IMR-90 (cell line): ENCODE measurements around the gene ABCB4. TPM values are rescaled to one million over a fixed set of nuclear protein-coding genes. Genes with fewer than 3 reads are reported as not detected.

Experiments used
- ATAC-seq: fragments of 200-7000 bp; cut with Tn5 transposase; 2 replicates; pipeline ENCODE4 v1.9.1; 2020; ENCODE audit warnings: low read depth, mild to moderate bottlenecking, moderate library complexity
- BruUV-seq: library from RNA; stranded (reverse); fragments of 400-500 nt; replicated peaks from 2 replicates; lab custom pipeline; 2021; lab: Mats Ljungman, UMichigan
- CTCF ChIA-PET: fragments of 300-600 bp; formaldehyde crosslinking; extraction: SDS; loops from one replicate; lab custom pipeline; 2021; ENCODE audit warnings: antibody characterized with exemption; lab: Yijun Ruan, JAX
- POLR2A ChIA-PET: fragments of 300-600 bp; sonication (Branson Sonifier 250); formaldehyde crosslinking; loops from one replicate; lab custom pipeline; 2022; ENCODE audit warnings: antibody characterized with exemption; ENCODE audit not compliant: unreplicated experiment; lab: Charles Lee
- DNase-seq: peaks from one replicate; pipeline ENCODE4 v3.0.0; 2013
- H2AFZ ChIP-seq: replicated peaks from 2 replicates; pipeline ENCODE3; 2013; ENCODE audit warnings: low read length, mild to moderate bottlenecking; ENCODE audit not compliant: poor library complexity
- H2AK5ac ChIP-seq: 2 replicates; pipeline ENCODE4 v1.6.1; 2013; ENCODE audit warnings: low read depth, low read length, inconsistent platforms
- H2AK9ac ChIP-seq: replicated peaks from 2 replicates; pipeline ENCODE3; 2013; ENCODE audit warnings: mild to moderate bottlenecking, low read depth, low read length, moderate library complexity; ENCODE audit not compliant: poor library complexity
- H2BK120ac ChIP-seq: 2 replicates; pipeline ENCODE4 v1.6.1; 2013; ENCODE audit warnings: low read depth, low read length, inconsistent platforms
- H2BK15ac ChIP-seq: 3 replicates; pipeline ENCODE4 v1.6.1; 2013; ENCODE audit warnings: low read depth, low read length, inconsistent platforms
- H2BK20ac ChIP-seq: 2 replicates; pipeline ENCODE4 v1.6.1; 2013; ENCODE audit warnings: low read depth, mild to moderate bottlenecking, inconsistent platforms, low read length, moderate library complexity
- H2BK5ac ChIP-seq: 2 replicates; pipeline ENCODE4 v1.6.1; 2013; ENCODE audit warnings: mild to moderate bottlenecking, low read depth, low read length, inconsistent platforms; ENCODE audit not compliant: poor library complexity, severe bottlenecking
- H3K14ac ChIP-seq: replicated peaks from 2 replicates; pipeline ENCODE4 v1.6.1; 2013; ENCODE audit warnings: low read depth, low read length, inconsistent platforms
- H3K18ac ChIP-seq: 2 replicates; pipeline ENCODE4 v1.6.1; 2013; ENCODE audit warnings: low read depth, low read length, control low read depth
- H3K23ac ChIP-seq: 2 replicates; pipeline ENCODE4 v1.6.1; 2013; ENCODE audit warnings: low read depth, low read length, inconsistent platforms
- H3K27ac ChIP-seq: 2 replicates; pipeline ENCODE4 v1.5.1; 2013; ENCODE audit warnings: mild to moderate bottlenecking, control low read depth, low read length; ENCODE audit not compliant: insufficient read depth
- H3K27me3 ChIP-seq: 2 replicates; pipeline ENCODE4 v1.6.1; 2013; ENCODE audit warnings: low read length; ENCODE audit not compliant: control insufficient read depth, insufficient read depth
- H3K36me3 ChIP-seq: 2 replicates; pipeline ENCODE4 v1.6.1; 2013; ENCODE audit warnings: low read length, mixed read lengths; ENCODE audit not compliant: control insufficient read depth, insufficient read depth
- H3K4ac ChIP-seq: 2 replicates; pipeline ENCODE4 v1.6.1; 2013; ENCODE audit warnings: low read depth, low read length, inconsistent platforms
- H3K4me1 ChIP-seq: 2 replicates; pipeline ENCODE4 v1.6.1; 2013; ENCODE audit warnings: low read length, mixed read lengths; ENCODE audit not compliant: control insufficient read depth, insufficient read depth
- H3K4me2 ChIP-seq: 2 replicates; pipeline ENCODE4 v1.6.1; 2013; ENCODE audit warnings: low read depth, mild to moderate bottlenecking, control low read depth, low read length, moderate library complexity
- H3K4me3 ChIP-seq: 2 replicates; pipeline ENCODE4 v1.5.1; 2013; ENCODE audit warnings: low read depth, mild to moderate bottlenecking, control low read depth, low read length, moderate library complexity; ENCODE audit not compliant: insufficient read depth
- H3K56ac ChIP-seq: 2 replicates; pipeline ENCODE4 v1.6.1; 2013; ENCODE audit warnings: low read length, inconsistent platforms; ENCODE audit not compliant: insufficient read depth; ENCODE audit errors: extremely low read depth
- H3K79me1 ChIP-seq, 2 experiments: 2 replicates each; pipeline ENCODE4 v1.6.1; 2013; ENCODE audit warnings: low read length in 2 of 2, inconsistent platforms in 1 of 2, low read depth in 1 of 2
- H3K9ac ChIP-seq: 2 replicates; pipeline ENCODE4 v1.6.1; 2013; ENCODE audit warnings: low read depth, low read length, control low read depth
- H3K9me1 ChIP-seq: 2 replicates; pipeline ENCODE4 v1.6.1; 2013; ENCODE audit warnings: low read length, inconsistent platforms; ENCODE audit not compliant: insufficient read depth
- H3K9me3 ChIP-seq: 2 replicates; pipeline ENCODE4 v1.6.1; 2013; ENCODE audit warnings: low read length; ENCODE audit not compliant: control insufficient read depth, insufficient read depth
- H4K20me1 ChIP-seq: 2 replicates; pipeline ENCODE4 v1.6.1; 2013; ENCODE audit warnings: low read length, inconsistent platforms; ENCODE audit not compliant: insufficient read depth
- H4K5ac ChIP-seq: 2 replicates; pipeline ENCODE4 v1.6.1; 2013; ENCODE audit warnings: mild to moderate bottlenecking, low read depth, low read length, control low read depth
- H4K8ac ChIP-seq, 2 experiments: 2 replicates each; pipeline ENCODE4 v1.6.1; 2013; ENCODE audit warnings: low read depth in 2 of 2, low read length in 2 of 2, control low read depth in 1 of 2, inconsistent platforms in 1 of 2
- H4K91ac ChIP-seq: 2 replicates; pipeline ENCODE4 v1.6.1; 2013; ENCODE audit warnings: low read depth, low read length, inconsistent platforms; ENCODE audit not compliant: insufficient read depth
- CTCF ChIP-seq: conservative IDR thresholded peaks from 2 replicates; pipeline ENCODE4 v1.5.1; 2012; ENCODE audit warnings: mild to moderate bottlenecking, low read depth, low read length, improper control_type of control experiment
- MAFK ChIP-seq: IDR thresholded peaks from 2 replicates; pipeline ENCODE4 v1.6.1; 2012; ENCODE audit warnings: low read depth, low read length, improper control_type of control experiment
- RAD21 ChIP-seq: IDR thresholded peaks from 2 replicates; pipeline ENCODE4 v1.6.1; 2012; ENCODE audit warnings: low read length, improper control_type of control experiment
- RFX5 ChIP-seq: IDR thresholded peaks from 2 replicates; pipeline ENCODE4 v1.8.0; 2012; ENCODE audit warnings: low read depth, mild to moderate bottlenecking, low read length, moderate library complexity
- WGBS, 2 experiments: methylation state at CpG; one replicate each; pipeline versions ENCODE4 v1.1.5 to v1.1.7; 2013; ENCODE audit warnings: missing lambda C conversion rate in 2 of 2; ENCODE audit not compliant: insufficient read length in 1 of 2; ENCODE audit errors: extremely low coverage in 2 of 2; 5-methylcytosine and 5-hydroxymethylcytosine counted together
- dilution Hi-C: fragments of 300-500 bp; cut with HindIII; formaldehyde crosslinking; loops from one replicate; pipeline ENCODE4 v1.14.3; 2018; ENCODE audit warnings: low sequenced_read_pairs; ENCODE audit not compliant: unreplicated experiment
- in situ Hi-C: fragments of 300-500 bp; cut with MboI; formaldehyde crosslinking; loops from 3 replicates; pipeline ENCODE4 v1.14.3; 2019; ENCODE audit warnings: low sequenced_read_pairs, inconsistent platforms, mixed read lengths
- intact Hi-C: fragments of 100-400 bp; cut with micrococcal nuclease; formaldehyde crosslinking; loops from 2 replicates; pipeline ENCODE4 v1.10.0; 2022
- polyA plus RNA-seq, 3 experiments: library from polyadenylated mRNA; depleted of rRNA; stranded (reverse); fragments of >200 nt; gene quantifications; 2 replicates each; pipeline ENCODE4 v1.2.3, GENCODE V29; 2012; ENCODE audit warnings: low replicate concordance in 1 of 3
- total RNA-seq: library from RNA; depleted of rRNA; stranded (reverse); fragments of >200 nt; gene quantifications from 2 replicates; pipeline ENCODE4 v1.2.3, GENCODE V29; 2012

The ABCB4 gene
- total and polyA plus RNA-seq, 2 of the 4 experiments (the other 2 are of a cell fraction): not detected

GRCh38 chr7:87426160-87426559 is 49.3 kb downstream of the ABCB4 start:
- Histone ChIP-seq H2AK9ac (no peak overlapping the region), H3K23ac (no peak overlapping the region), H3K4me3 (no peak overlapping the region), H2BK120ac (no peak overlapping the region), H4K20me1 (no peaks in the 10 kb centered on the region), H3K27me3 (peaks cover 2% of the 10 kb centered on the region), H3K9me1 (no peaks in the 10 kb centered on the region), H4K8ac (no peak overlapping the region), H3K18ac (no peak overlapping the region), H3K79me1 (no peaks in the 10 kb centered on the region), H2AFZ (no peak overlapping the region), H3K4me2 (no peak overlapping the region), H2BK5ac (no peak overlapping the region), H3K9me3 (no peaks in the 10 kb centered on the region), H3K56ac (no peak overlapping the region), H2BK15ac (no peak overlapping the region), H3K14ac (no peak overlapping the region), H2AK5ac (no peak overlapping the region), H3K36me3 (no peaks in the 10 kb centered on the region), H3K9ac (no peak overlapping the region), H4K5ac (no peak overlapping the region), H2BK20ac (no peak overlapping the region), H3K27ac (no peak overlapping the region), H4K91ac (no peak overlapping the region), H3K4ac (no peak overlapping the region), H3K4me1 (no peaks in the 10 kb centered on the region; the same call in none of the 2 replicates)
- no CpG with 5 or more reads among the region's 3 CpGs for WGBS, 2 experiments
- intact Hi-C loops (no loop called here), dilution Hi-C loops (no loop called here), in situ Hi-C loops (no loop called here)
- ChIA-PET CTCF (no interaction called here), POLR2A (no interaction called here)
- BruUV-seq: no TSS peak
- no peak for DNase-seq
- no peak for TF ChIP-seq CTCF
- TF ChIP-seq RAD21: no peak
- TF ChIP-seq MAFK: no peak
- no peak for TF ChIP-seq RFX5
- ATAC-seq: no peak
